ENCODE results near the gene CDH22.

CDH22 gene

GRCh38 chr20:46304852-46305251 is 3.4 kb downstream of the CDH22 start:
- Histone ChIP-seq H3K27ac (no peak overlapping the region), H3K4me3 (no peak overlapping the region)
- no peak for TF ChIP-seq CTCF (IDR thresholded peaks at IDR 0.05)
- DNase-seq (ENCODE audit: low spot score) = no peak

- no peak for DNase-seq (ENCODE audit: low spot score)
Measured at GRCh38 chr20:46304361-46304760, 3.9 kb downstream of the CDH22 start.

GRCh38 chr20:46303176-46303956 is 4.9 kb downstream of the CDH22 start:
- Histone ChIP-seq H3K27ac (no peak overlapping the region), H3K4me3 (no peak overlapping the region)
- no peak for DNase-seq (ENCODE audit: low spot score)
- TF ChIP-seq CTCF (IDR thresholded peaks at IDR 0.05) = no peak

More at GRCh38 chr20:46304361-46304760, 3.9 kb downstream of the CDH22 start:
- H3K4me3 ChIP-seq = no peak overlapping the region
- TF ChIP-seq CTCF (IDR thresholded peaks at IDR 0.05) = no peak
- H3K27ac ChIP-seq = no peak overlapping the region

- Histone ChIP-seq H3K27ac (no peak overlapping the region), H3K4me3 (no peak overlapping the region)
- DNase-seq (ENCODE audit: low spot score) = no peak
- no peak for TF ChIP-seq CTCF (IDR thresholded peaks at IDR 0.05)
Measured at GRCh38 chr20:46302106-46302505, 6.2 kb downstream of the CDH22 start.

GRCh38 chr20:46300281-46300680 is 8.0 kb downstream of the CDH22 start:
- TF ChIP-seq CTCF (IDR thresholded peaks at IDR 0.05) = no peak
- no peak for DNase-seq (ENCODE audit: low spot score)
- Histone ChIP-seq H3K27ac (no peak overlapping the region), H3K4me3 (no peak overlapping the region)

GRCh38 chr20:46299078-46299477 is 9.2 kb downstream of the CDH22 start:
- no peak overlapping the region for H3K4me3 ChIP-seq
- no peak for TF ChIP-seq CTCF (IDR thresholded peaks at IDR 0.05)
- DNase-seq (ENCODE audit: low spot score) = no peak
- H3K27ac ChIP-seq = no peak overlapping the region

GRCh38 chr20:46298374-46298773 is 9.9 kb downstream of the CDH22 start:
- TF ChIP-seq CTCF (IDR thresholded peaks at IDR 0.05) = no peak
- H3K4me3 ChIP-seq = no peak overlapping the region
- no peak overlapping the region for H3K27ac ChIP-seq
- no peak for DNase-seq (ENCODE audit: low spot score)
